DMS79 treated with DMSO at 0.1 percent for 48 hours (cell line): ENCODE results near the gene EDC3.
"Not testable (repeated sequence)": the region's sequence is repeated elsewhere in the genome, so short reads cannot be mapped to it uniquely, and the experiment has no call there.

Experiments used
- DNase-seq: peaks from one replicate; lab custom pipeline; 2025; lab: John Stamatoyannopoulos, UW

Gene EDC3

DNA sequence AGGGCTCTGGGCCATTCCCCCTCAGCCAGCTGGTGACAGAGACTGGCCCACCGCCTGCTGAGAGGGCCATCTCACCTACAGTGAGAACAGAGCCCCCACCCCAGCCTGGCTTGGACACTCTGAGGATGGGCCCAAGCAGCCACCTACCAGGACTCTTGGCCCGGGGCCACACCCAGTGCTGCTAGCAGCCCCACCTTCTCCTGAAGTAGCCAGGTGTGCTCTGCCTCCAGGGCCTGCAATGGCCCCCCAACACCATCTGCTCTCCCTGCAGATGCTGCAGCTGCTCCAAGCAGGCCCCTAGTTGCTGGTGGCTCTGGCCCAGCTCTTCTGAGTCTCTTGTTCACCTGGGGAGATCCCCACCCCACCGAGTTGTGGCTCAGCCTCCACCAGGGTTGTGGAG, 87.0 kb downstream of the EDC3 start:
- DNase-seq, result no peak

DNA sequence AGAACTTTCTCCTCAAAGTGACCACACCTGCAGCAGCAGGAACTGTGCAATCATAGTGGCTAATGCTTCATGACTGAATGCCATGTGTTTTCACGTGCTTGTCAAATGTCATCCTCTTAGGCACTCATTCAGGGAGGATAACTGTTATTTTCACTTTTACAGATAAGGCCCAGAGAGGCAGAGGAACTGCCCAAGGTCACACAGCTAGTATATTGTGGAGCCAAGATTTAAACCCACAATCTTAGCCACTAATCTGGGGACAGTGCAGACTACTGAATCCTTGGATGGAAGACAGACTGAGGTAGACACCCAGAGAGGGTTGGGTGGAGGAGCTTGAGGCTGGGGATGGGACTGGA, 90.1 kb downstream of the EDC3 start:
- DNase-seq, result no peak

DNA sequence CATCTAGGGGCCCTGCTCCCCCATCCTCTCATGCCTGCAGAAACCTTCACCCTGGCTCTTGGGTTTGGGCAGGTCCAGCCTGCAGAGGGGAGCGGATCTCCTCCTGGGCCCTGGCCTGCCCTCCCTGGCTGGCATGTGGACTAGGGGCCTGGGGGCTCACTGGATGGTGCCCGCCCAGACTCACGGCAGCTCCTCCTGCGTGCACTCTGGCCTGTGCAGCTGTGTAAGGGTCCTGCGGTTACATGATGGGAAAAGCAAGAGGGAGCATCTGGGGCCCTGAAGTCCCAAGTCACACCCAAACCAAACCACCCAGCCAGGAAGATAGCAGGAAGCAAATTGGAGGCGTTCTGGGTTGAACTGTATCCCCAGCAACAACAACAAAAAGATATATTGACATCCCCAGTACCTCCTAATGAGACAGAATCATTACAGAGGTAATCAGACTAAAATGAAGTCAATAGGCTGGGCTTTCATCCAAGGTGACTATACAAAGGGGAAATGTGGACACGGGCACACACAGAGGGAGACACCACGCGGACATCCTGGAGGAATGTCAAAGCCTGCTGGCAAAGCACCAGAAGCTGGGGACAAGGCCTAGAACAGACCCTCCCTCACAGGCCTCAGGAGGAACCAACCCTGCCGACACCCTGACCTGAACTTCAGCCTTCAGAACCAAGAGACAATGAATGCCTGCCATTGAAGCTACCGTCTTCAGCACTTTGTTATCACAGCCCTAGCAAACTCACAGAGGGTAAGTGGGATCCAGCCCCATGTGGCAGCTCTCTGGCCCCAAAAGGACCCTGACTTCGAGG, 90.6 kb downstream of the EDC3 start:
- no peak for DNase-seq

DNA sequence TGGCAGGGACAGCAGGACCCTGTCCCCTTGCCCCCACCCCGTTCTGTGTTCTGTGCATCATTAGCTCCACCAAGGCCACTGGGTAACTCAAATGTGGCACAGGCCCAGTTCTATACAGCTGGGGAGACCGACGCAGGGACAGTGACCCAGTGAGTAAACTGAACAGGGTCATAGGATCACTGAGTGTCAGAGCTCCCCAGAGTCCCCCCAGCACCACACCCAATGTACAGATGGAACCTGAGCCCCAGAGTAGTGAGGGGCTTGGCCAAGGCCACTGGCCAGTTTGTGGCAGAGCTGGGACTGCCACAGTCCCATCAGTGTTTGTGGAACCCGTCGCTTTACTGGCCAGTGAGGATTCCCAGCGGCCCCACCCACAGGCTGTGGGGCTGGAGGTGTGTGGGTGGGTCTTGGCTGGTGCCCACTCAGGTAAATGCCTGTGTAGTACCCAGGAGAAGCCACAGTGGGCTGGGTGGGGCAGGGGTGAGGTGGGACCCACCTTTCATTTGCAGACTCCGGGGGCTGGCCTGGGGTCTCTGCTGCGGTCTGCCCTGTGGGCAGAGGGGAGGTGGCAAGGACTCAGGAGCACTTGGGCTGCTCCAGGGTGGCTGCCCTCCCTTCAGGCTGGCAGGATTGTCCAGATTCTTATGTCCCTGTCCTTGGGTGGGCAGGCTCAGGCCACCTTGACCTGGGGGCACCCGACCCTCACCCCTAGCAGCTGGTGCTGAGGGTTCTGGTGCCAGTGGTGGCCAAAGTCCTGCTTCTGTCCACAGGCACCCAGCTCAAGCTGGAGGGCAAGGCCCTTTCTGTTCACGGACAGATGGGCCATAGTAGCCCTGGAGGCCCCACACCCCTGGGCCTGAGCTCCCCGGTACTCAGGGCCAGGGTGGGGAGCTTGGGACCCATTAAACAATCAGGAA, 91.8 kb downstream of the EDC3 start:
- DNase-seq, result no peak

DNA sequence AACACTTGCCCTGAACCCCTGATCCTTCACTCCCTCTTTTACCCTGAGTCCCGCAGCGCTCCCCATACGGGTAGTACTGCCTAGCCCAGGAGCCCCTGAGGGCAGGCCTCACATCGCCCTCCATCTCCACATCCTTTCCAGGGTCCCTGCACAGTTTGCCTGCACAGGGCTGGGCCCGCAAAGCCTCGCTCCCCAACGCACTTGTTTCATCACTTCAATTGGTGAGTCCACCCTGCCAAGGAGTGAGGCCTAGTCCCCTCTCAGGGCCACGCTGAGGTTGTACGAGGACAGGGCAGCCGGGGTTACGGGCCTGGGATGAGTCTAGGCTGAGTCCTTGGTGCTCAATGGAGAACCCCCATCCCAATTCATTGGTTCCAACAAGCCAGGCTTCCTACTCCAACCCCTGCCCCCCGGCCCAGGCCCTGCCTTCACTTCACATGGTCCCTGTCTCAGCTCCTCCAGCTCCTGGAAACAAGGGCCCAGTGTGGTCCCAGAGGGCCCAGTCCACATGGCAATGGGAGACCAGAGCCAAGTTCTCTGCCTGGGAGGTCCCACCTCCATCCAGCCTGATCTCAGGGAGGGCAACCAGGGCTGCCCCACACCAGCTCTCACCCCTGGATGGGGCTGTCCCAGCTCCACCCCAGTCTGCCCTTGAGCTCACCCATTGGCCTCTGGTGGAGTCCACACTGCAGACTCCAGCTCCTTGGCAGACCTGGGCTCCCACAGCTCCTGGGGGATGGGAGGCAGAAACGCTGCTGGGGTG, 92.6 kb downstream of the EDC3 start:
- DNase-seq, result no peak

DNA sequence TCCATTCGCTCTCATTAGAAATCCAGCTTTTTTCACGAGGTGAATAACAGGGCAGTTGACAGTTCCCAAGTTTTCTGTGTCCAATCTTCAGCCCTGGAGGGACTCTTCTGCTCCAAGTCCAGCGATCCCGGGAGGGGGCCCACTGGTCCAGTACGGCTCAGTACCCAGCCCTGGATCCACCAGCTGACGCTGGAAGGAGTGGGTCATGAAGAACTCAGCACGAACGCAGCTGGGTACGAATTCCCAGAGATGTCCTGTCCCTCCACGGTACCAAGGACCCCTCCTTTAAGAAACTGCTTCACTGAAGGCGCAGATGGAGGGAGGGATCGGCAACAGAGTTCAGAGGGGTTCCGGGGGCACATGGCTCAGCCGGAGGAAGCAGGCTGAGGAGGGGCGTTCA, 96.7 kb downstream of the EDC3 start:
- DNase-seq, result no peak

DNA sequence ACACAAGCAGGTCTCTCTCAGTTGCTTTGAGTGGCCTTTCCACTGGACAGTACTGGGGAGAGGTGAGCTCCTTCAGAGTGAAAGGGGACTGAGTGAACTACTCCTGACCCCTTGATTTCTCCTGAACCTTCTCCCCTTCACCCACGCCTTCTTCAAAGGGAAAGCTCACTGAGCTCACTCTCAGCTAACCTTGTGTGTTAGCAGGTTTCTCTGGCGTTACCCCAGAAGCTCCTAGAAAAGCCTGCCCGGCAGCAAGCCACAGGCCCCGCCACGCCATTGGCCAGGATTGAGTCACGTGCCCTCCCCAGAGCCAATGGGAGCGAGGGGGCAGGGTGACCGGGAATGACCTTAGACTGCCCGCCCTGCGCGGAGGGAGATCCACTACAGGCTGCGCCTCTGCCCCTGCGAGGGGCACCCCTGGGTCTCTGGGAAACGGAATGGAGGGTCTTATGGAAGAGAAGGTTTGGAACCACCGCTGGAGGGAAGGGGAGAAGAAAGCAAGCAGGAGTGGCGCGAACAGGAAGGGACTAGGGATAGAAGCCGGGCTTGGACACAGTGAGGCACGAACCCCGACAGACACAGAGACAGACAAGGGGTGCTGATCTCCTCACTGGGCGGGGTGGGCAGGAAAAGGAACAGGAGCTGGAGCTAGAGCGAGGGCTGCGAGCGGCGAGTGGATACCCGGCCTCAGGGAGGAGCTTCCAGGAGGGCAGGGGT, 97.5 kb downstream of the EDC3 start:
- DNase-seq, result peak; percentile 74

DNA sequence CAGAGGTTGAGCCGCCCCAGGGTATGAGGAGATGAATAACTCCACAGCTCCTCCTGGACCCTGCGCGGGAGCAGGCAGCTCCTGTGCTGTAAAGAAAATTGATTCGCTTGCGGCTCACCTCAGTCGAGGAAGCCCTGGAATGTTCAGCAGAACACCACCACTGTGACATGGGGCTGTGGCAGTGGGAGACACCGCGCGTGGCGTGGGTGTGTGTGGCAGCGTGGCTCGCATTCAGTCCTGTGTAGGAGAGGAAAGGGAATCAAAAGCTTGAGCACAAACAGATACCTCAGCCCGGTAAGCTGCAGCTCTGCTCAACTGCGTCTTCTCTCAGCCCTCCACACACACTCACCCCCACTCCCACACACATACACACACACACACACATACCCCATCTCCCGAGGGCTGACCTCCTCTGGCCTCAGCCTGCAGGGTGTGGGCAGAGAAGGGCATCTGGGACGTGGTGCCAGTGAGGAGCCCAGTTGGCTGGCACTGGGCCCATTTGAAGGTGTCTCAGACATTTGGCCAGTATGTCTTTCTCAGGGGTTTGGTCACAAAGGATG, 98.6 kb downstream of the EDC3 start:
- not testable (repeated sequence) for DNase-seq

DNA sequence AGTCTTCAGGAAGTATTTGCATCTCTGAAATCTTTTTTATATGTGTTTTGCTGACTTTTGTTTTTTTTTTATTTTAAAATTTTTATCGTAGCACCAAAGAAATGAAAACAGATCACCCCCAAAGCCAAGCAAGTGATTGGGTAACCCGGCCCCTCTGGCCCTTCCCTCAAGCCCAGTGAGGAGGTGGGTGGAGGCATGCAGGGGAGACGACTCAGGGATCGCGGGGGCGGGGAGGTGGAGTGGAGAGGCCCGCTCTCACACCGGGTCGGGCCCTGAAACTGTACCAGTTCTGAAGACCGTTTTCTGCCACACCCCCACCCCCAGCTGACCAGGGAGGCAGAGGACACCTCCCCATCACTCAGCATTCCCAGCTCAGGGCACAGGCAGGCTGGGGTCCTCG, 99.1 kb downstream of the EDC3 start:
- not testable (repeated sequence) for DNase-seq

DNA sequence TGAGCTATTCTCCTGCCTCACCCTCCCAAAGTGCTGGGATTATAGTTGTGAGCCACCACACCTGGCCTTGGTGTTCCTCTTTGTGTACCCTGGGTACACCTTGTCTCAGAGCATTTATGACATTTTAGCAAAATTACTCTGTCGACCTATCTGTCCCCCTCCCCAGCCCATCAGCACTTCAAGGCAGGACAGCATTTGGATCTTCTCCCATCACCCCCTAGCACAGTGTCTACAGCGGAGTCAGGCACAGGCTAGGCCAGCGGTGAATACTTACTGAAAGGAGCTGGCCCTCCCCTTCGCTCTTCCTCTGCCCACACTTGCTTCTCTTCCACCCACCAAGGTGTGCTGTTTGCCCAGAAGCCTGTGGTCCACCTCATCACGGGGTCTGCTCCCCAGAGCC, 100.6 kb downstream of the EDC3 start:
- no peak for DNase-seq

DNA sequence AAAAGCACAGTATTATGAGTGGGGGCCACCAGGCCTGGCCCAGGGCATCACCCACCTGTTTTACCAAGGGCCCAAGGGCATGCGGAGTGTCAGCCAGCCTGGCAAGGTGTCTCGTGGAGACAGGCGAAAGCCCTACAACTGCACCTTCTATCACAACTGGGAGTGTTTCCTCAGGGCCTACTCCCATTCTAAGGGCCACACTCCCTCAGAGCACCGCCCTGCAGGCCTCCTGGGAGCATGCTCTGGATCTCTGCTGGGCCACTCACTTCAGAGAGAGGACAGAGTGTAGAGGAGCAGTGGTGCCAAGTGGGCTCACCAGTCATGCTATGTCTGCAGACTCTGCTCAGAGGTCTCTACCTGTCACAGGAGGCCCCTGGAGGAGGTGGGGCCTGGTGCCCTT, 101.4 kb downstream of the EDC3 start:
- no peak for DNase-seq

DNA sequence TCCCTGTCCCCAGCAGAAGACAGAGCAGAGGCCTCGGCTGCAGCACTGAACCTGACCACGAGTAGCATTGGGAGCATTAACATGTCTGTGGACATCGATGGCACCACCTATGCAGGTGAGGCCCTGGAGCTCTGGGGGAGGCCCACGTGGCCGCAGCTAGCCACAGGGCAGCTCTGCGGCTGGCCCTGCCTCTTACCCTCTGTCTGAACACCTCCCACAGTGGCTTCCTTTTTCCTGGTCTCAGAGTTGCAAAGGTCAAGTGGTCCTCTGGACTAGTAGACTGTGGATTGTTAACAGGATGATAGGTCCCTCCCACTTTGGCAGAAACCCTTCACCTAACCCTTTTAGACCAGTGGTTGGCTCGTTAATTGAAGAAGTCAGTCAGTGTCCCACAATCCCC, 102.7 kb downstream of the EDC3 start:
- no peak for DNase-seq

DNA sequence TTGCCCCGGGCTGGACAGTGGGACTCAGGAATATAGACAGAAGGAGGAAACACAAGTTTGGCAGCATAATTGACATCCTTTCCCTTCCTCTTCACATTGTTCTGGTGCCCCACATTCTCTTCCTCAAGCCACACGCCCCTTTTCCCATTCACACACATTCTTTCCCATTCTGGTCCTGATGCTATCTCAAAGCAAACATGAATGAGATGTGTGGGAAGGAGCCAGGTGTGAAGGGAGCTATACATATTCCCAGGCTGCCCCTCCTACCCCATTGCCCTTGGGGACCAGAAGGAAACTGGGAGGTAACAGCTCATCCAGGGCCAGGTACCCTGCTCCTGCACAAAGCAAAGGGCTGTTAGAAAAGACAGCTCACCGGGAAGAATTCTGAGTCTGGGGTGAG, 103.6 kb downstream of the EDC3 start:
- no peak for DNase-seq

DNA sequence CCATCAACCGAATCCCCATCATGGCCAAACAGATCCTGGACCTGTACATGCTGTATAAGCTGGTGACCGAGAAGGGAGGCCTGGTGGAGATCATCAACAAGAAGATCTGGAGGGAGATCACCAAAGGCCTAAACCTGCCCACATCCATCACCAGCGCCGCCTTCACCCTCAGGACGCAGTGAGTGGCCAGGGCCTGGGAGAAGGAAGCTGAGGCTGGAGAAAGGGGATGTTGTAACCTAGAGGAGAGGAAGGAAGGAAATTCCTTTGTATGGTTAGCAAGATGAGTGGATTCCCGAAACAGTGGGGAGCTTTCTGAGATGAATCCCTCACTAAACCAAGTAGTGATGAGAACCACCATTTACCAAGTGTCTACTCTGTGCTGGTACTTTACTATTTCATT, 106.0 kb downstream of the EDC3 start:
- no peak for DNase-seq

DNA sequence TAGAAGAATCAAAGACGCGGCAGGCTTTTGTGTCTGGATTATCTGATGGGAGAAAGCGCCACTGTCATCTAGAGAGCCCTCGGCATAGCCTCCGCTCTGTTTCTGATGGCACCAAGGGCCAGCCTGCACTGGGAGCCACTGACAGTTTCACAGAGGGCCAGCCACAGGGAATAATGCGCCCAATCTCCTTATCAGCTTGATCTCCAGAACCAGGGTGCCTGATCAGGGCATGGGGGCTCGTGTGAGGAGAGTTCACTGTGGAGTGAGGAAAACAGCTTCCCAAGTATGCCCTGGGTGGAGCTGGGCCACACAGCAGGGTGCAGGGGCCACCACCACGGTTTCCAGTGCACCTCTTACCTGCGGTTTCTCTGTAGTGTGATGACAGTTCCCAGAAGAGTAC, 110.0 kb downstream of the EDC3 start:
- no peak for DNase-seq

DNA sequence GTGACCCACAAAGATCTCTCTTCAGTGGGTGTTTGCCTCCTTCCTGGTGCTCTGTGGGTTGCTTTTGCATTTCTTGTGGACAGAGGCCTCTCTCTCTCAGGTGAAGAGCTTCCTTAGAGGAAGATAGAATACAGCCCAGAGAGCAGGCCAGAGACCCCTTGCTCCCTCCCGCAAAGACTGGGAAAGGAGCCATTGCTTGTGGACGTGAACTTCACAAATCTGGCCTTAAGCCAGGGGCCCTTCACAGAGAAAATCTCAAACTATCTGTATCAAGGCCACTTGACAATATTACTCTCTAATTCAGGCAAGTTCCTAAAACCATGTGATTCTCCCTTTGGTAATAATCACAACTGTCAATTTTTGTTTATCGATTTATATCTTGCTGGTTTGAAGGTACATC, 110.6 kb downstream of the EDC3 start:
- DNase-seq, result no peak

DNA sequence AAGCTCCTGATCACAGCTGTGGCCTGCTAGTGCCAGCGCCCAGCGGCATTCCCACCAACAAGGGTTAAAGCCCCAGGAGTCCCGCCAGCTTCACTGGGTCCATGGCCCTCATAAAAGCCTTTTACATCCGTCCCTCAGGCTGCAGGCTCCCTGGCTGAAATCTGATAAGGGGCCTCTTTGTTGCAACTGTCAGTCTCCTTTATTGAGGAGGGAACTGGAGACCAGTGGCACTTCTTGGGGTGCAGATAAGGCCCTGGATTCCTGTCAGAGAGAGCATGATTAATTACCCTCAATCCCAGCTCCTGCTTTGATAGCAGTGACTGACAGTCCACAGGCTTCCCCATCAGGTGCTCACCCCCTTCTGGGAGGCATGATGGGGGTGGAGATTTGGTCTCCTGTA, 111.0 kb downstream of the EDC3 start:
- DNase-seq, result no peak

DNA sequence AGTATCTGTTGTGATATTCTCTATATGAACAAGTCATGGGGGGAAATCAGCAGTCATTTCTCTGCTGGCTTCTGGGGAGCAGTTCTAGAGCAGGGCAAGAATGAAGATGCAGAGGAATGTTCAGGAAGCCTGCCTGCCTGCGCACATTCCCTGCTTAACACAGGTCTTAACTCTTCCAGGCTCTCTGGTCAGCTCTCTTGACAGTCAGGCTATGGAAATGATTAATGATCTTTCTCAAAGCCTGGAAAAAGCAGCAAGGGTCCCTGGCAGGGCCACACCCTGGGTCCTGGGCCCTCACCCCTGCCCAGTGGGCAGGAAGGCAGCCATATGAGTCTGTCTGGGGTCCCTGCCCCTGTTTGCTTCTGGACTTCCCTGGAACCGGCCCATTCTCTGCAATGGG, 111.6 kb downstream of the EDC3 start:
- no peak for DNase-seq
